ENCODE measurements around the gene DENND1A. TPM values are rescaled to one million over a fixed set of nuclear protein-coding genes. Genes with fewer than 3 reads are reported as not detected.

Gene DENND1A
- total and polyA plus RNA-seq, 2 experiments from 2014 or later, result 13.1 to 28.7 TPM

GRCh38 chr9:123361086-123361730 is 568.7 kb downstream of the DENND1A start:
- Histone ChIP-seq H3F3A (replicated peaks; ENCODE audit: low read depth) (0 out of 2 replicates have a peak, but pooled peaks cover 7% of the 10 kb centered on the region), H3K4me3 (no peak overlapping the region), H3K27me3 (ENCODE audit: insufficient read depth) (0 out of 2 replicates have a peak, but pooled peaks cover under 1% of the 10 kb centered on the region), H2AFZ (no peak overlapping the region), H3K36me3 (ENCODE audit: insufficient read depth) (no peaks in the 10 kb centered on the region), H4K20me1 (replicated peaks; ENCODE audit: insufficient read depth) (no peaks in the 10 kb centered on the region), H3K4me2 (peak overlapping the region; percentile 66; the same call in 1 of the 2 replicates), H3K4me1 (ENCODE audit: insufficient read depth) (peaks cover 52% of the 10 kb centered on the region), H3K27ac (ENCODE audit: low read depth) (no peak overlapping the region), H3K9me2 (ENCODE audit: insufficient read depth) (no peaks in the 10 kb centered on the region), H3K79me2 (replicated peaks; ENCODE audit: insufficient read depth) (no peaks in the 10 kb centered on the region)
- no peak overlapping the region for H3K4me3 Mint-ChIP-seq
- peaks cover 69% of the 10 kb centered on the region for H3K4me1 Mint-ChIP-seq
- peaks cover 27% of the 10 kb centered on the region for H3K27me3 Mint-ChIP-seq (ENCODE audit: insufficient read depth, low read depth, poor library complexity)
- H3K27ac Mint-ChIP-seq, result no peak overlapping the region
- no peak for TF ChIP-seq JUNB (IDR thresholded peaks at IDR 0.05; ENCODE audit: unreplicated experiment)
- no peaks in the 10 kb centered on the region; the same call in 2 of the 3 replicates for H3K9me3 Mint-ChIP-seq
- no peaks in the 10 kb centered on the region for H3K36me3 Mint-ChIP-seq (ENCODE audit: low read depth)
- ATAC-seq (no peak), DNase-seq (ENCODE audit: low spot score) (no peak)

DNA sequence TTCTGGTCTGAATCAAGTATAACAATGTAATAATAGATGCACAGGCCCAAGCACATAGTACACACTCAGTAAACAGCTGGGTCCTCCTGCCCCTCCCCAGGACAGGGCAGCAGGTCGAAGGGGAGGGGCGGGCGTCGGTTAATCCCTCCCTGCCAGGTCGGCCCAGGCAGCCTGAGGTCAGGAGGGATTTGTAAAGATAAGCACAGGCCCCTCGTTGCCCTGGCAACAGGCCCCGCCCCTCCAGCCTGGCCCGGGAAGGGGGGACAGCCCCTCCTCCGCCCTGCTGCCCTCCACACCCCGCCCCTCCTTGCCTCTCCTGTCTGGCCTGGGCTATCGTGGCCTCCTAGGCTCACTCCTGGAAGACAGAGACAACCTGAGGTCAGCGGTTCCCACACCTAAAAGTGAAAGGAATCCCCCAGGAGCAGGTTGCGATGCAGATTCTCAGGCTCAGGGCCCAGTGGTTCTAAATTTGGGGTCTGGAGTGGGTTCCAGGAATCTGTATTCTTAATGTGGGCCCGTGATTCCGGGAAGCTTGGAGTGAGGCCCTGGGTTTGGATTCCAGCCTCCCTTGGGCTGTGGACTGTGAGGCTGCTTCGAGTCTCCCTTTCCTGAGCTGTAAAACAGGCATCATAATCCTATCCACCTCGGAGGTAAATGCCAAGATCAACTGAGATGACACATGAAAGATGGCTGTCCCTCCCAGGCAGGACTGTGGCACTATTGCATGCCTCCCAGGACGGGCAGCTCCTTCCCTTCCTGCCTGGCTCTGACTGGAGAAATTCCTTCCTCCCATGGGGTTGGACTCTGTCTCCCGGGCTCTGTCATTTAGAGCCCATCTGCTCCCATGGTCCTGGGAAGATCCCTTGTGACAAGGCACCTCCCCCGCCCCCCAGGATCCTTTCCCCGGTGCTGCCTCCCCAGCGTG is 569.5 kb downstream of the DENND1A start:
- no peaks in the 10 kb centered on the region; the same call in 2 of the 3 replicates for H3K9me3 Mint-ChIP-seq
- Histone ChIP-seq H3K27ac (ENCODE audit: low read depth) (no peak overlapping the region), H3K4me3 (no peak overlapping the region), H3K27me3 (ENCODE audit: insufficient read depth) (no peaks in the 10 kb centered on the region), H3K36me3 (ENCODE audit: insufficient read depth) (no peaks in the 10 kb centered on the region), H3K79me2 (replicated peaks; ENCODE audit: insufficient read depth) (no peaks in the 10 kb centered on the region), H3K9me2 (ENCODE audit: insufficient read depth) (no peaks in the 10 kb centered on the region), H2AFZ (peak overlapping the region; percentile 95), H3F3A (replicated peaks; ENCODE audit: low read depth) (0 out of 2 replicates have a peak, but pooled peaks cover 7% of the 10 kb centered on the region), H3K4me2 (peak overlapping the region; percentile 66; the same call in 1 of the 2 replicates), H4K20me1 (replicated peaks; ENCODE audit: insufficient read depth) (no peaks in the 10 kb centered on the region), H3K4me1 (ENCODE audit: insufficient read depth) (peaks cover 52% of the 10 kb centered on the region)
- TF ChIP-seq JUNB (IDR thresholded peaks at IDR 0.05; ENCODE audit: unreplicated experiment) (no peak), ZNF114 (CRISPR knock-in tag; IDR thresholded peaks at IDR 0.05) (no peak), EZH2 (IDR thresholded peaks at IDR 0.05; ENCODE audit: low read depth, unreplicated experiment) (no peak), POLR2AphosphoS5 (IDR thresholded peaks at IDR 0.05; ENCODE audit: low read depth) (no peak), CREB1 (CRISPR knock-in tag; IDR thresholded peaks at IDR 0.05; ENCODE audit: low read depth) (no peak), STAT1 (IDR thresholded peaks at IDR 0.05; ENCODE audit: unreplicated experiment) (no peak), NANOG (IDR thresholded peaks at IDR 0.05; ENCODE audit: borderline replicate concordance) (no peak), EZH2phosphoT487 (IDR thresholded peaks at IDR 0.05; ENCODE audit: unreplicated experiment) (no peak), ZNF462 (CRISPR knock-in tag; IDR thresholded peaks at IDR 0.05) (no peak), REST (IDR thresholded peaks at IDR 0.05; ENCODE audit: unreplicated experiment) (no peak)
- peak overlapping the region; percentile 11; the same call in 1 of the 3 replicates for H3K4me3 Mint-ChIP-seq
- H3K27me3 Mint-ChIP-seq (ENCODE audit: insufficient read depth, low read depth, poor library complexity), result peaks cover 28% of the 10 kb centered on the region
- DNase-seq (ENCODE audit: low spot score), result peak; percentile 97
- H3K27ac Mint-ChIP-seq, result peak overlapping the region; percentile 80; the same call in 1 of the 2 replicates
- H3K36me3 Mint-ChIP-seq (ENCODE audit: low read depth), result no peaks in the 10 kb centered on the region
- peaks cover 65% of the 10 kb centered on the region for H3K4me1 Mint-ChIP-seq
- ATAC-seq, result peak; percentile 48
